Adrenal gland (tissue), 5 donors: ENCODE data around the gene DNAAF5.

Source experiments
- POLR2A ChIP-seq, 2 donors: fragments of 450-650 bp; IDR thresholded peaks; one replicate each; pipeline ENCODE4 v1.6.1; 2017; ENCODE audit warnings: antibody characterized with exemption in 2 of 2, mild to moderate bottlenecking in 2 of 2, moderate library complexity in 1 of 2
- TF ChIP-seq, protein P1 (sequence below), 6 experiments: fragments of 450-650 bp in 4 of 6; fragments of 200-600 bp in 2 of 6; sonication (generic) in 1 of 6; IDR thresholded peaks; 1 replicate in 5 of 6; 2 replicates in 1 of 6; pipeline versions ENCODE4 v1.5.1 to v1.8.0; 2016 to 2021; ENCODE audit warnings: antibody characterized with exemption in 6 of 6, mild to moderate bottlenecking in 2 of 6, moderate library complexity in 1 of 6
- donor health status: DM: no; HTN: no; CAD: no.

DNA sequence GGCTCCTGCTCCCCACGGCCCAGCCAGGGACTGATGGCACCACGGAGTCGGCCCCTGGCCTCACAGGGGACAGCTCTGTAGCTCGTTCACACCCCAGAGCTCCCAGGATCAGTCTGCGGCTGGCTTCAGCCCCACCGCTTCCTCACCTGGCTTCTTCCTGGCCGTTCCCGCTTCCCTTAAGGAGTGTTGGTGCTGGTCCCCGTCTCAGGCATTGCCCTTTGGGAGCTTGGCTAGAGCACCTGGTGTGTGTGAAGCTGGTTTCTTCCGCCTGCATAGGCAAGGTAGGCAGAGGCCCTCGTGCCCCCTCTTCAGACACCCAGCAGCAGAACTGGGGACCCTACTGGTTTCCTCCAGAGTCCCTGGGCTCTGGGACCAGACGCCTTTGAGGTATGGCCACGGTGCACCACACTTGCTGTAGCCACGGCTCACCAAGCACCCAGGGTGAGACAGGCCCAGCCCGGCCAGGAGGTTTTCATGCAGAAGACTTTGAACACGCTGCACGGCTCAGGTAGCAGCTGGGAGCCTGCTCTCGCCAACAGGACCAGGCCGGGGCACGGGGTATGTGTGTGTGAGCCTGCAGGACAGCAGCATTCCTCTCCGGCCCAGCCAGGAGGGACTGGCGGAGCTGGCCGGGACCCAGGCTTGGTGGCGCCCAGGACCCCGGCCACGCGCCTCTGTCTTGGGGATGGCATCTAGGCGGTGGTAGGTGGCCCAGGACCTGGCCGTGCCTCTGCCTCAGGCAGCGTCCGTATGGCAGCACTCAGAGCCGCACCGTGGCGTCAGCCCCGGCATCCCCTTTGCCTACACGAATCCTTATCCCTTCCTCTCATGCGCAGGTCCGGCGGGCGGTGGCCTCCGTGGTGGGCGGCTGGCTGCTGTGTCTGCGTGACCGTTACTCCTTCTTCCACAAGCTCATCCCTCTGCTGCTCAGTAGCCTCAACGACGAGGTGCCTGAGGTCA lies 13.8 kb downstream of the DNAAF5 start:
- TF ChIP-seq, protein P1, sequence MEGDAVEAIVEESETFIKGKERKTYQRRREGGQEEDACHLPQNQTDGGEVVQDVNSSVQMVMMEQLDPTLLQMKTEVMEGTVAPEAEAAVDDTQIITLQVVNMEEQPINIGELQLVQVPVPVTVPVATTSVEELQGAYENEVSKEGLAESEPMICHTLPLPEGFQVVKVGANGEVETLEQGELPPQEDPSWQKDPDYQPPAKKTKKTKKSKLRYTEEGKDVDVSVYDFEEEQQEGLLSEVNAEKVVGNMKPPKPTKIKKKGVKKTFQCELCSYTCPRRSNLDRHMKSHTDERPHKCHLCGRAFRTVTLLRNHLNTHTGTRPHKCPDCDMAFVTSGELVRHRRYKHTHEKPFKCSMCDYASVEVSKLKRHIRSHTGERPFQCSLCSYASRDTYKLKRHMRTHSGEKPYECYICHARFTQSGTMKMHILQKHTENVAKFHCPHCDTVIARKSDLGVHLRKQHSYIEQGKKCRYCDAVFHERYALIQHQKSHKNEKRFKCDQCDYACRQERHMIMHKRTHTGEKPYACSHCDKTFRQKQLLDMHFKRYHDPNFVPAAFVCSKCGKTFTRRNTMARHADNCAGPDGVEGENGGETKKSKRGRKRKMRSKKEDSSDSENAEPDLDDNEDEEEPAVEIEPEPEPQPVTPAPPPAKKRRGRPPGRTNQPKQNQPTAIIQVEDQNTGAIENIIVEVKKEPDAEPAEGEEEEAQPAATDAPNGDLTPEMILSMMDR (IDR thresholded peaks at IDR 0.05): no peak
- TF ChIP-seq POLR2A (IDR thresholded peaks at IDR 0.05): no peak
